Adrenal gland (tissue), 12 donors: ENCODE measurements around the gene SERP2. TPM values are rescaled to one million over a fixed set of nuclear protein-coding genes. Genes with fewer than 3 reads are reported as not detected.

ENCODE experiments used
- DNase-seq, 7 donors: peaks; one replicate each; pipeline ENCODE4 v3.0.0-alpha.2; 2019 to 2020
- H3K27ac ChIP-seq, 5 donors: fragments of 200-600 bp; sonication (generic) in 4 of 5; 1 replicate in 3 of 5; 2 replicates in 2 of 5; pipeline versions ENCODE4 v1.5.1 to v1.8.0; 2016 to 2020; ENCODE audit warnings: mild to moderate bottlenecking in 1 of 5
- H3K27me3 ChIP-seq: fragments of 200-600 bp; 2 replicates; pipeline ENCODE4 v1.8.0; 2021
- H3K36me3 ChIP-seq, 2 donors: fragments of 200-600 bp; replicated peaks in 1 of 2; 1 replicate in 1 of 2; 2 replicates in 1 of 2; pipeline versions ENCODE4 v1.5.1 to v1.8.0; 2018 to 2022
- H3K4me1 ChIP-seq, 2 donors: fragments of 200-600 bp; replicated peaks in 1 of 2; 1 replicate in 1 of 2; 2 replicates in 1 of 2; pipeline versions ENCODE4 v1.5.1 to v1.8.0; 2018 to 2021
- H3K4me3 ChIP-seq, 4 donors: fragments of 200-600 bp; sonication (generic) in 3 of 4; one replicate each; pipeline ENCODE4 v1.5.1; 2016 to 2018
- H3K9me3 ChIP-seq, 3 donors: fragments of 200-600 bp; sonication (generic) in 1 of 3; replicated peaks in 1 of 3; 1 replicate in 2 of 3; 2 replicates in 1 of 3; pipeline versions ENCODE4 v1.5.1 to v1.8.0; 2016 to 2021
- CTCF ChIP-seq, 6 experiments: fragments of 450-650 bp in 4 of 6; fragments of 200-600 bp in 2 of 6; sonication (generic) in 1 of 6; IDR thresholded peaks; 1 replicate in 5 of 6; 2 replicates in 1 of 6; pipeline versions ENCODE4 v1.5.1 to v1.8.0; 2016 to 2021; ENCODE audit warnings: antibody characterized with exemption in 6 of 6, mild to moderate bottlenecking in 2 of 6, moderate library complexity in 1 of 6
- POLR2A ChIP-seq, 2 donors: fragments of 450-650 bp; IDR thresholded peaks; one replicate each; pipeline ENCODE4 v1.6.1; 2017; ENCODE audit warnings: antibody characterized with exemption in 2 of 2, mild to moderate bottlenecking in 2 of 2, moderate library complexity in 1 of 2
- WGBS, 4 donors: extraction: QIAGEN DNeasy Blood & Tissue Kit in 2 of 4; methylation state at CpG; one replicate each; pipeline versions ENCODE4 v1.1.5 to v1.1.7; 2013 to 2017; 5-methylcytosine and 5-hydroxymethylcytosine counted together
- intact Hi-C, 2 donors: fragments of 100-400 bp; cut with DNase I; formaldehyde crosslinking; loops; one replicate each; pipeline versions ENCODE4 v1.14.1 to v1.15.0; 2022 to 2023
- polyA plus RNA-seq, 3 donors: library from polyadenylated mRNA; stranded (reverse); fragments of 200-250 nt in 2 of 3; fragments of 350-450 nt in 1 of 3; fragmentation: Illumina TruSeq in 1 of 3; extraction: RNeasy Lipid Tissue Mini Kit (QIAGEN cat#74804) in 1 of 3; gene quantifications; one replicate each; pipeline ENCODE4 v1.2.3, GENCODE V29; 2013 to 2014
- total RNA-seq, 9 donors: library from RNA; depleted of rRNA in 4 of 9; stranded (reverse); fragments of >200 nt in 4 of 9; fragments of 120-200 nt in 1 of 9; fragmentation: NEBNext Ultra II Directional in 1 of 9; extraction: Animal tissue kit (Norgen Biotek cat#: 25700) in 1 of 9; gene quantifications; one replicate each; pipeline versions ENCODE4 v1.1.0 to v1.2.4, GENCODE V29; 2013 to 2023
- donor health status: healthy with polysubstance abuse.
- donor health status: Bipolar disorder and iron deficiency.
- donor health status: DM: yes; HTN: yes; CAD: no.
- donor health status: DM: no; HTN: no; CAD: no.
- donor health status: DM: no; HTN: no; CAD: no.
- donor health status: DM: yes; HTN: yes; CAD: no.

The SERP2 gene
- total and polyA plus RNA-seq, 12 donors, result 2.6 to 11.3 (median 4.5) TPM

GRCh38 chr13:44410328-44410859 lies 36.8 kb downstream of the SERP2 start:
- H3K4me3 ChIP-seq, result no peak overlapping the region
- intact Hi-C loops, result no loop called here
- WGBS, 4 donors, result 74 to 87% (median 82%) methylated on average over 6 of the region's 6 CpGs
- no peaks in the 10 kb centered on the region for H3K36me3 ChIP-seq
- no peak overlapping the region for H3K27ac ChIP-seq
- no peaks in the 10 kb centered on the region for H3K4me1 ChIP-seq
- H3K27me3 ChIP-seq, result no peaks in the 10 kb centered on the region
- no peak for DNase-seq
- no peak for TF ChIP-seq POLR2A (IDR thresholded peaks at IDR 0.05)
- no peak for TF ChIP-seq CTCF (IDR thresholded peaks at IDR 0.05)
- H3K9me3 ChIP-seq, result no peaks in the 10 kb centered on the region

- intact Hi-C loops, result no loop called here
These were observed 38.2 kb downstream of the SERP2 start for GRCh38 chr13:44411841-44412240.

GRCh38 chr13:44412346-44412935 lies 38.8 kb downstream of the SERP2 start:
- Histone ChIP-seq H3K4me1 (no peaks in the 10 kb centered on the region), H3K4me3 (no peak overlapping the region), H3K36me3 (no peaks in the 10 kb centered on the region), H3K27me3 (no peaks in the 10 kb centered on the region), H3K27ac (no peak overlapping the region), H3K9me3 (no peaks in the 10 kb centered on the region)
- intact Hi-C loops, result no loop called here
- WGBS, 4 donors, result 80 to 91% (median 86%) methylated on average over 16 of the region's 16 CpGs
- DNase-seq, result no peak
- no peak for TF ChIP-seq CTCF (IDR thresholded peaks at IDR 0.05)
- no peak for TF ChIP-seq POLR2A (IDR thresholded peaks at IDR 0.05)

More at GRCh38 chr13:44411841-44412240, 38.2 kb downstream of the SERP2 start:
- H3K9me3 ChIP-seq, result no peaks in the 10 kb centered on the region
- no peak overlapping the region for H3K27ac ChIP-seq
- H3K4me1 ChIP-seq, result no peaks in the 10 kb centered on the region
- no peak for DNase-seq
- no peaks in the 10 kb centered on the region for H3K36me3 ChIP-seq
- H3K4me3 ChIP-seq, result no peak overlapping the region
- TF ChIP-seq POLR2A (IDR thresholded peaks at IDR 0.05) (no peak), CTCF (IDR thresholded peaks at IDR 0.05) (no peak)
- 77 to 94% (median 82%) methylated on average over 2 of the region's 2 CpGs for WGBS, 4 donors
- no peaks in the 10 kb centered on the region for H3K27me3 ChIP-seq

- intact Hi-C loops, result no loop called here
- no peaks in the 10 kb centered on the region for H3K27me3 ChIP-seq
- H3K27ac ChIP-seq, result no peak overlapping the region
- TF ChIP-seq POLR2A (IDR thresholded peaks at IDR 0.05), result no peak
- TF ChIP-seq CTCF (IDR thresholded peaks at IDR 0.05), result no peak
- H3K4me3 ChIP-seq, result no peak overlapping the region
- no peaks in the 10 kb centered on the region for H3K9me3 ChIP-seq
- DNase-seq, result no peak
- 83 to 90% (median 85%) methylated on average over 10 to 13 of the region's 13 CpGs for WGBS, 4 donors
- H3K36me3 ChIP-seq, result no peaks in the 10 kb centered on the region
- no peaks in the 10 kb centered on the region for H3K4me1 ChIP-seq
These were observed 39.5 kb downstream of the SERP2 start for GRCh38 chr13:44413095-44413494.
